PFSK-1 (cell line): ENCODE results near the gene NEK10.

Source experiments
- FOXP2 ChIP-seq: optimal IDR thresholded peaks from 2 replicates; pipeline ENCODE3; 2011; ENCODE audit warnings: borderline replicate concordance, control low read depth, inconsistent platforms; ENCODE audit not compliant: insufficient read depth; ENCODE audit errors: extremely low read length, extremely low read depth
- POLR2AphosphoS5 ChIP-seq: IDR thresholded peaks from 2 replicates; pipeline ENCODE4 v1.6.1; 2012; ENCODE audit warnings: low read depth, mild to moderate bottlenecking, control low read depth, low read length, moderate library complexity
- REST ChIP-seq, 2 experiments: IDR thresholded peaks; 2 replicates each; pipeline versions ENCODE4 v1.6.1 to v1.8.0; 2011 to 2012; ENCODE audit warnings: low read depth in 2 of 2, low read length in 2 of 2, control low read depth in 1 of 2, inconsistent platforms in 1 of 2, mild to moderate bottlenecking in 1 of 2, moderate library complexity in 1 of 2; ENCODE audit not compliant: insufficient read depth in 1 of 2
- SIN3A ChIP-seq: IDR thresholded peaks from 2 replicates; pipeline ENCODE4 v1.6.1; 2012; ENCODE audit warnings: mild to moderate bottlenecking, low read length, moderate library complexity, borderline replicate concordance; ENCODE audit not compliant: insufficient read depth
- TAF1 ChIP-seq: IDR thresholded peaks from 2 replicates; pipeline ENCODE4 v1.6.1; 2012; ENCODE audit warnings: low read length, control low read depth, borderline replicate concordance; ENCODE audit not compliant: insufficient read depth

The NEK10 gene

GRCh38 chr3:27352047-27352446 lies 17.1 kb downstream of the NEK10 start:
- no peak for TF ChIP-seq REST (IDR thresholded peaks at IDR 0.05; ENCODE audit: insufficient read depth in 1 of 2, low read depth in 2 of 2, low read length in 2 of 2)
- TF ChIP-seq POLR2AphosphoS5 = no peak
- no peak for TF ChIP-seq TAF1
- no peak for TF ChIP-seq FOXP2
- no peak for TF ChIP-seq SIN3A

- TF ChIP-seq POLR2AphosphoS5 (no peak), SIN3A (no peak), FOXP2 (no peak), TAF1 (no peak), REST (IDR thresholded peaks at IDR 0.05; ENCODE audit: insufficient read depth in 1 of 2, low read depth in 2 of 2, low read length in 2 of 2) (no peak)
Observed at GRCh38 chr3:27349832-27350231, 19.4 kb downstream of the NEK10 start.

- no peak for TF ChIP-seq POLR2AphosphoS5
- no peak for TF ChIP-seq FOXP2
Observed at GRCh38 chr3:27345959-27346865, 23.0 kb downstream of the NEK10 start.

GRCh38 chr3:27345493-27345892 lies 23.7 kb downstream of the NEK10 start:
- no peak for TF ChIP-seq TAF1
- TF ChIP-seq POLR2AphosphoS5 = no peak
- TF ChIP-seq SIN3A = no peak
- no peak for TF ChIP-seq FOXP2

- TF ChIP-seq FOXP2 (no peak), TAF1 (no peak)
Observed at GRCh38 chr3:27345045-27345444, 24.1 kb downstream of the NEK10 start.

GRCh38 chr3:27344192-27344591 lies 25.0 kb downstream of the NEK10 start:
- no peak for TF ChIP-seq SIN3A
- no peak for TF ChIP-seq REST (IDR thresholded peaks at IDR 0.05; ENCODE audit: insufficient read depth in 1 of 2, low read depth in 2 of 2, low read length in 2 of 2)
